H1 (cell line): ENCODE data around the gene KLF4.

Experiments used
- EP300 ChIP-seq, 2 experiments: IDR thresholded peaks; 1 replicate in 1 of 2; 2 replicates in 1 of 2; pipeline ENCODE4 v1.6.1; 2011 to 2012; ENCODE audit warnings: low read depth in 2 of 2, low read length in 2 of 2, mild to moderate bottlenecking in 2 of 2, borderline replicate concordance in 1 of 2, inconsistent platforms in 1 of 2, moderate library complexity in 1 of 2
- EZH2 ChIP-seq: fragments of 200-600 bp; sonication (generic); IDR thresholded peaks from 2 replicates; pipeline ENCODE4 v1.7.1; 2012; ENCODE audit warnings: low read depth, mild to moderate bottlenecking, moderate library complexity, low read length, inconsistent platforms; ENCODE audit not compliant: severe bottlenecking
- HDAC2 ChIP-seq, 2 experiments: fragments of 300-600 bp in 1 of 2; sonication (generic) in 1 of 2; IDR thresholded peaks; 2 replicates each; pipeline ENCODE4 v1.6.1; 2011 to 2012; ENCODE audit warnings: low read depth in 2 of 2, low read length in 2 of 2, mild to moderate bottlenecking in 2 of 2, moderate library complexity in 2 of 2, borderline replicate concordance in 1 of 2, inconsistent platforms in 1 of 2
- JUN ChIP-seq: IDR thresholded peaks from 2 replicates; pipeline ENCODE4 v1.6.1; 2011; ENCODE audit warnings: low read depth, mild to moderate bottlenecking, improper control_type of control experiment, low read length
- KDM4A ChIP-seq: IDR thresholded peaks from one replicate; pipeline ENCODE4 v1.7.1; 2012; ENCODE audit warnings: low read depth, mild to moderate bottlenecking, moderate library complexity, low read length, inconsistent platforms; ENCODE audit not compliant: severe bottlenecking
- POLR2A ChIP-seq, 2 experiments: IDR thresholded peaks; 1 replicate in 1 of 2; 2 replicates in 1 of 2; pipeline ENCODE4 v1.6.1; 2011; ENCODE audit warnings: low read depth in 2 of 2, low read length in 2 of 2, mild to moderate bottlenecking in 2 of 2; ENCODE audit errors: control extremely low read depth in 1 of 2
- POLR2AphosphoS5 ChIP-seq: IDR thresholded peaks from 2 replicates; pipeline ENCODE4 v1.6.1; 2011; ENCODE audit warnings: low read depth, low read length
- SUZ12 ChIP-seq: fragments of 200-600 bp; sonication (generic); IDR thresholded peaks from 2 replicates; pipeline ENCODE4 v1.6.1; 2012; ENCODE audit warnings: mild to moderate bottlenecking, inconsistent platforms, low read length, moderate library complexity, mixed read lengths
- TF ChIP-seq, protein P1 (sequence below): IDR thresholded peaks from 2 replicates; pipeline ENCODE4 v1.6.1; 2012; ENCODE audit warnings: inconsistent platforms
- TF ChIP-seq, protein P2 (sequence below), 3 experiments: IDR thresholded peaks; 1 replicate in 2 of 3; 2 replicates in 1 of 3; pipeline versions ENCODE4 v1.5.1 to v1.6.1; 2011; ENCODE audit warnings: low read length in 3 of 3, mild to moderate bottlenecking in 3 of 3, inconsistent platforms in 2 of 3, low read depth in 1 of 3, moderate library complexity in 1 of 3; ENCODE audit not compliant: insufficient read depth in 1 of 3; ENCODE audit errors: control extremely low read depth in 1 of 3
- TF ChIP-seq, protein P3 (sequence below): IDR thresholded peaks from 2 replicates; pipeline ENCODE4 v1.6.1; 2012; ENCODE audit warnings: low read length, inconsistent platforms

DNA sequence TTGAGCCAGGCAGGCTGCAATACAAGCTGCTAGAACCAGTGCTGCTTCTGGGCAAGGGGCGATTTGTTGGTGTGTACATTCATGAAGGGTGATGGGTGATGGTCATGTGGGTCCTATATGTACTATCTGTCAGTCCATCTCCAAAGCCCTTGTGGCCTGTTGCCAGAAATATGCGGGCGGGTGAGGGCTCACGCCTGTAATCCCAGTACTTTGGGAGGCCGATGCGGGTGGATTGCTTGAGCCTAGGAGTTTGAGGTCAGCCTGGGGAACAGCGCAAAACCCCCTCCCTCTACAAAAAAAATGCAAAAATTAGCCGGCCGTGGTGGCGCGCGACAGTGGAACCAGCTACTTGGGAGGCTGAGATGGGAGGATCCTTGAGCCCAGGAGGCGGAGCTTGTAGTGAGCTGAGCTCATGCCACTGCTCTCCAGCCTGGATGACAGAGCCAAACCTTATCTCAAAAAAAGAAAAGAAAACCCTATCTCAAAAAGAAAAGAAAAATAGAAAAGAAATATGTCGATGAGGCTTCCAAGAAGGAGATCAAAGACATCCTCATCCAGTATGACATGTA lies 45.0 kb upstream of the KLF4 start:
- TF ChIP-seq POLR2A (IDR thresholded peaks at IDR 0.05; ENCODE audit: control extremely low read depth in 1 of 2, low read depth in 2 of 2, low read length in 2 of 2) = no peak
- TF ChIP-seq POLR2AphosphoS5 = no peak
- no peak for TF ChIP-seq JUN
- TF ChIP-seq, protein P1, sequence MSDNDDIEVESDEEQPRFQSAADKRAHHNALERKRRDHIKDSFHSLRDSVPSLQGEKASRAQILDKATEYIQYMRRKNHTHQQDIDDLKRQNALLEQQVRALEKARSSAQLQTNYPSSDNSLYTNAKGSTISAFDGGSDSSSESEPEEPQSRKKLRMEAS = no peak
- TF ChIP-seq, protein P2, sequence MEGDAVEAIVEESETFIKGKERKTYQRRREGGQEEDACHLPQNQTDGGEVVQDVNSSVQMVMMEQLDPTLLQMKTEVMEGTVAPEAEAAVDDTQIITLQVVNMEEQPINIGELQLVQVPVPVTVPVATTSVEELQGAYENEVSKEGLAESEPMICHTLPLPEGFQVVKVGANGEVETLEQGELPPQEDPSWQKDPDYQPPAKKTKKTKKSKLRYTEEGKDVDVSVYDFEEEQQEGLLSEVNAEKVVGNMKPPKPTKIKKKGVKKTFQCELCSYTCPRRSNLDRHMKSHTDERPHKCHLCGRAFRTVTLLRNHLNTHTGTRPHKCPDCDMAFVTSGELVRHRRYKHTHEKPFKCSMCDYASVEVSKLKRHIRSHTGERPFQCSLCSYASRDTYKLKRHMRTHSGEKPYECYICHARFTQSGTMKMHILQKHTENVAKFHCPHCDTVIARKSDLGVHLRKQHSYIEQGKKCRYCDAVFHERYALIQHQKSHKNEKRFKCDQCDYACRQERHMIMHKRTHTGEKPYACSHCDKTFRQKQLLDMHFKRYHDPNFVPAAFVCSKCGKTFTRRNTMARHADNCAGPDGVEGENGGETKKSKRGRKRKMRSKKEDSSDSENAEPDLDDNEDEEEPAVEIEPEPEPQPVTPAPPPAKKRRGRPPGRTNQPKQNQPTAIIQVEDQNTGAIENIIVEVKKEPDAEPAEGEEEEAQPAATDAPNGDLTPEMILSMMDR (IDR thresholded peaks at IDR 0.05; ENCODE audit: control extremely low read depth in 1 of 3, insufficient read depth in 1 of 3, low read depth in 1 of 3, low read length in 3 of 3) = no peak
- no peak for TF ChIP-seq SUZ12
- TF ChIP-seq HDAC2 (IDR thresholded peaks at IDR 0.05; ENCODE audit: borderline replicate concordance in 1 of 2, low read depth in 2 of 2, low read length in 2 of 2) = no peak
- no peak for TF ChIP-seq EP300 (IDR thresholded peaks at IDR 0.05; ENCODE audit: borderline replicate concordance in 1 of 2, low read depth in 2 of 2, low read length in 2 of 2)
- TF ChIP-seq, protein P3, sequence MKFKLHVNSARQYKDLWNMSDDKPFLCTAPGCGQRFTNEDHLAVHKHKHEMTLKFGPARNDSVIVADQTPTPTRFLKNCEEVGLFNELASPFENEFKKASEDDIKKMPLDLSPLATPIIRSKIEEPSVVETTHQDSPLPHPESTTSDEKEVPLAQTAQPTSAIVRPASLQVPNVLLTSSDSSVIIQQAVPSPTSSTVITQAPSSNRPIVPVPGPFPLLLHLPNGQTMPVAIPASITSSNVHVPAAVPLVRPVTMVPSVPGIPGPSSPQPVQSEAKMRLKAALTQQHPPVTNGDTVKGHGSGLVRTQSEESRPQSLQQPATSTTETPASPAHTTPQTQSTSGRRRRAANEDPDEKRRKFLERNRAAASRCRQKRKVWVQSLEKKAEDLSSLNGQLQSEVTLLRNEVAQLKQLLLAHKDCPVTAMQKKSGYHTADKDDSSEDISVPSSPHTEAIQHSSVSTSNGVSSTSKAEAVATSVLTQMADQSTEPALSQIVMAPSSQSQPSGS = no peak
- TF ChIP-seq KDM4A = no peak
- no peak for TF ChIP-seq EZH2
